NCI-H146 (cell line): ENCODE data around the gene TMEFF2.
A peak's percentile ranks its signal among the peaks of the same experiment; 100 is the strongest.

ENCODE experiments used
- DNase-seq: peaks from one replicate; lab custom pipeline; 2025; lab: John Stamatoyannopoulos, UW

The TMEFF2 gene

DNA sequence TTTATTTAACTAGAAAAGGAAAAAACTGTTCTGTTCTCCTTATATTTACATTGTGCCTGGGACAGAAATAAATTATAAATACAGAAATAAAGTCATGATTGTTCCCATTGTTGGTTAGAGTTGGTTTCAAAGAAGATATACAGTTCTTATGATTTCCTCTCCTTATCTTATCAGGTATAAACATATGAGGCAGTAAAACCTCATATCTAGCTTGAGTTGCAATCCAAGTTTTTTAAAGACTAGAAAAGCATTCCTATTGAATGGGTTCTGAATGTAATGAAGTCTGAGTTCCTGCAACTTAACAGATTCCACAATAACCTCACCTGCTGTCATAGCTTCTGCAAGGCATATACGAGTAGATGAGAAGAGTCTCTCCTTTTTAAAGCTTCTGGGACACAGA is 233.2 kb downstream of the TMEFF2 start:
- no peak for DNase-seq

DNA sequence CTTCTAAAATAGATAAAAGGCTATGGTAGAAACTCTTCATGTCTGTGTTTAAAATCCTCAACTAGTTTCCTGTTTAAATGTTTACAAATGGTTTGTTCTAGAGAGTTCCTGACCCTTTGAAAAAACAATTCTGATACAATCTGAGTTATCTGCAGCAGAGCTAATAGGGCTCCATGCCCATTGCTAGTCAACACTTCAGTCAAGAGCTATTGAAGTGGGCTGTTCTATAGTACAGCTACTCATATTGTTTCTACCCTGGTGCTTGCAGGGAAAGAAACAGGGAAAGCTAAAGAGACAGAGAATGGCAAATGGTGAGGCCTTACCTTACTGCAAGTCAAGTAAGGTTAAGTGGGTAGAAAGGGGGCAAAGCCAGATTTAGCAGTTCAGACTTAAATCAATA is 235.5 kb downstream of the TMEFF2 start:
- no peak for DNase-seq

DNA sequence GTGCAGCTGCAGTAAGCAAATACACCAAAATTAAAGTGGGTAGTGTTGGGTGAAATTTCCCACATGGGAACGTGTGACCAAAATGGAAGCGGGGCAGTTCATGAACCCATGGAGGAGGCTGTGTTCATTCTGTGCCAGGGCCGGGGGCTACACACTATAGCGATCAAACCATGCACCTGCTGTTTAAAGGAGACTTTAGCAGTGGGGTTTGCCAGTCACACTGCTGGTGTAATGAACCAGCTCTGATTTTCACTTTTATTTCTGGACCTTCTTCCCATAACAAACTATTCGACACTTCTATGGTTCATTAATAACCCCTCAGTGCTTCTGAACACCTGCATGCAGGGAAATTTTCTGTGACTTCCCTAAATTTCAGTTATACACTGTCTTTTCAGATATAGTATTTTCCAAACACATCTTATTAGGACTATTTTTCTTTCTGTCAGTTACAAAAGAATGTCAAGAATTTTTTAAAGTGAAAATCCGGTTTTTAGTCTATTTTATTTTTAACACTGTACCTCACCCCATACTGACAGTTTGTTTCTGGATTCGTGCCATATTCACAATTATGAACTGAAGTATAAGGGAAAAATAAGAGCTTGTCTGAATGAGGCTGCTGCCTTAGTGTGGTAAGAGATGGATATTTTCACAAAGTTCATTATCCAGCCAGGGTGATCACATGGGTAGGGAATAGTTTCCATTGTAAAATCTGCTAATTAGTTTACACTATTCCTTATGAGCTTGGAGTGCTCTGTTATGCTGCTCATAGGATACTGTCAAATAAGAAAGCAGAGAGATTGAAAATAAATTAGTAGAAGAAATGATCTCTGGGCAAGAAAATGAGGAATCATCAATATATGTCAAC is 236.5 kb downstream of the TMEFF2 start:
- no peak for DNase-seq

- DNase-seq, result no peak
Measured at GRCh38 chr2:191954451-191954850, 240.3 kb downstream of the TMEFF2 start.

GRCh38 chr2:191952515-191953270 is 242.0 kb downstream of the TMEFF2 start:
- DNase-seq, result no peak

GRCh38 chr2:191951832-191952231 is 242.9 kb downstream of the TMEFF2 start:
- DNase-seq, result no peak

DNA sequence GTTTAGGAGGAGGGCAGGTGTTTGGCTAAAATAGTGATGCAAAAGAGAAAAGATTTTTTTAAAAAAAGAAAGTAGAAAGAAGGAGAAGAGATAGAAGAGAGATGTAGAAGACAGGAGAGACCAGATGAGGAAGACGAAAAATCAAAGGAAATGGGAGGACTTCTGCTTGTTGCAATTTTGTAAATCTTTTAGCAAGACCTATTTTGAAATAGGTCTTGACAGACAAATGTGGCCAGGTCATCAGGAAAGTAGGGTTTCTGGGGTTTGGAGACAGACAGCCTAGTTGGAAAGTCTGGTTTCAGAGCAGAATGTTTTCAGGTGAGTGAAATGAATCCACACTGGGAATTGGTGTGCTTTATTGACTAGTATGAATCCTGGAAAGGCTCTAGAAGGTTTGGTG is 243.4 kb downstream of the TMEFF2 start:
- no peak for DNase-seq

DNA sequence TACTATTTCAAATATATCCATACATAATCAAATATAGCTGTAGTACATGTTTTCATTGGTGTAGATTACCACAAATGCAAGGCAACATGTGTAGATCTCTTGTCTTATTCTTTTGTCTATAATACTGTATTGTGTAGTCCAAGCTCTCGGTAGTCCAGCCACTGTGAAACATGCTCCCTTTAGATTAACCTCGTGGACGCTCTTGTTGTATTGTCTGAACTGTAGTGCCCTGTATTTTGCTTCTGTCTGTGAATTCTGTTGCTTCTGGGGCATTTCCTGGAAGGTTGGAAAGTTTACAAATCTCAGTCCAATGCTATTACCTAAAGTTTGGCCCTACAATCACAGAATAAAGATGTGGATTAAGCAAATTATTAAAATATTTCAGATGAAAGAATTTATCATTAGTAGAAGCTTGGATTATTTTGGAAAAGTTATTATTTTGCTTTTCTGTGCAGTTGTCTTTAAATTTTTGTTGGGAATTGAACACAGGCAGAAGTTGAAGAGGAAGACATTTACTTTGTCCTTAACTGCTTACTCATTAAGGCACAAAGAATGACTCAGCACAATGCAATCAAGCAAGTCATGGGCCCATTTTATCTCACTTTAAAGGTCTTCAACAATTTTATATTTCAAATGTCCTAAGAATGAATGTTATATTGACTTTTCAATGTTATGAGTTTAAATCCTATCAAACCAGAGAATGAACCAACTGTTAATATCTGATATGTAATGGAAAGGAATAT is 244.4 kb downstream of the TMEFF2 start:
- DNase-seq, result no peak

- DNase-seq, result no peak
Measured at GRCh38 chr2:191947235-191947634, 247.5 kb downstream of the TMEFF2 start.

- DNase-seq, result no peak
Measured at GRCh38 chr2:191946471-191947182, 248.1 kb downstream of the TMEFF2 start.

DNA sequence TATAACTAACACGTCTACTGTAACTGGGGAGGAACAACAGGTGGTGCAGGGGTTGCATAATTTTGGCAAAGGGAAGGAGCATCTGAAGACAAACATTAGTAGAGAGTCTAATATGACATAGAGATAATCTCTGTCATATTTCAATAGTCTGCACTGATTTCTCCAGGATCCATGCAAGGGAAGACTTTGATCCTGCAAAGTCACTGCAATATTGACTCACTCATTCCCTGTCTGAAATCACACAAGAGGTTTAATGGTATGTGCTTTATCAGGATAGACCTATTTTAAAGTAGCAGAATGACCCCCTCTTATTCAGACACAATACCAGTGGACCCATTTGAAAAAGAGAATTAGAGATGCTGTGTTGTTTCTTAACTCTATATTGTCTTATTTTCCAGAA is 249.1 kb downstream of the TMEFF2 start:
- no peak for DNase-seq

- no peak for DNase-seq
Measured at GRCh38 chr2:191942739-191943103, 252.0 kb downstream of the TMEFF2 start.

- DNase-seq, result no peak
Measured at GRCh38 chr2:191942090-191942738, 252.5 kb downstream of the TMEFF2 start.

- no peak for DNase-seq
Measured at GRCh38 chr2:191941376-191941929, 253.3 kb downstream of the TMEFF2 start.

- peak; percentile 4 for DNase-seq
Measured at GRCh38 chr2:191938779-191939178, 256.0 kb downstream of the TMEFF2 start.

DNA sequence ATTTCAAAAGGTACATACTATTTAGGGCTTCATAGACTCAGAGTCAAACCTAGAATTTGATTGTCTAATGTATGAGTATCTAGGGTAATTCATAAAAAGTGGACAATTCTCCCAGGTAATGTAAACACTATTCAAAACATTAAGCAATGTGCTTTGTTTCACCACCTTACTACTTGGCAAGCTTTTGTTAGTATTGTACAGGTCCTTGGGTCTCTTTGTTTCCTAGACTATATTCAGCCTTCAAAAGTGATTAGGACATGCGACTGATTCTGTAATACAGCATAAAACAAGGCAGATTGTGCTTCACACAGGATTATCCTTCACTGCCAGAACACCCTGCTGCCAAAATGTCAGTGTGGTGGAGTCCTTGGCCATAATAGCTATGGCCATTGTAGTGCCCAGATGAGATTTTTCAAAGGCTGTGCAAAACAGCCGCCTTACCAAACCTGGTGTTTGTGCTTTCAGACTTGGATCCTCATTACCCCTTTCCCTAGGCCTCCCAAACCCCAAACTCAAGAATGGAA is 257.8 kb downstream of the TMEFF2 start:
- DNase-seq, result no peak

- no peak for DNase-seq
Measured at GRCh38 chr2:191935247-191935646, 259.5 kb downstream of the TMEFF2 start.

- DNase-seq, result no peak
Measured at GRCh38 chr2:191933307-191934105, 261.2 kb downstream of the TMEFF2 start.

- no peak for DNase-seq
Measured at GRCh38 chr2:191932286-191932685, 262.4 kb downstream of the TMEFF2 start.

DNA sequence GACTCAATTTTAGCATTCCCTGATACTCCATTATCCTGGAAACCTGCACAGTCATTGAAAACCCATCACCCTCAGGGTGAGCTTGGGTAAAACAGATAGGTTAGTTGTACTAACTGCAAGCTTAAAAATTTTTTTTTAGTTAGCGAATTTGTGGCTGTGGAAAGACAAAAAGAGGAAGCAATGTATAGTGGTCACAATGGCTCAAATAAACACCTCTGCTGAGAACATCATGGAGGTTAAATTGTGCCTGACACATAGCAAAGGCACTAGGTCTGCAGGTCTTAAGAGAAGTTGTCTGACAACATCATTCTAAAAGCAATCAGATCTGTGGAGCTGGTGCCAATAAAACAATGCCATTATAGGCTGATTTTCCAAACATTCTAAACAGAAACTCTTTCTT is 263.4 kb downstream of the TMEFF2 start:
- no peak for DNase-seq
